H1 (cell line): ENCODE data around the gene P2RY14. TPM values are rescaled to one million over a fixed set of nuclear protein-coding genes. Genes with fewer than 3 reads are reported as not detected.

ENCODE experiments used
- CTCF ChIA-PET: fragments of 300-600 bp; sonication (Branson Sonifier 250); formaldehyde crosslinking; loops from one replicate; lab custom pipeline; 2021; ENCODE audit not compliant: partially characterized antibody; lab: Charles Lee
- POLR2A ChIA-PET: fragments of 300-600 bp; sonication (Branson Sonifier 250); formaldehyde crosslinking; loops from one replicate; lab custom pipeline; 2021; ENCODE audit warnings: inconsistent platforms; ENCODE audit not compliant: partially characterized antibody; lab: Charles Lee
- DNase-seq, 2 experiments: peaks; one replicate each; pipeline versions ENCODE4 v3.0.0 to v3.0.0-alpha.2; 2010 to 2022; ENCODE audit warnings: low spot score in 2 of 2, low read depth in 1 of 2, mixed read lengths in 1 of 2
- FAIRE-seq: peaks from 2 replicates; lab custom pipeline; 2011; peaks lifted over from hg19 to GRCh38; lab: Jason Lieb, UNC
- H2AFZ ChIP-seq: 2 replicates; pipeline ENCODE4 v1.8.1; 2012; ENCODE audit warnings: low read length, inconsistent platforms
- H2AK5ac ChIP-seq: 2 replicates; pipeline ENCODE4 v1.6.1; 2013; ENCODE audit warnings: low read depth, low read length
- H2BK120ac ChIP-seq: replicated peaks from 2 replicates; pipeline ENCODE3; 2013; ENCODE audit warnings: low read depth, low read length, inconsistent platforms
- H2BK12ac ChIP-seq: 2 replicates; pipeline ENCODE4 v1.6.1; 2013; ENCODE audit warnings: low read depth, low read length
- H2BK15ac ChIP-seq: 2 replicates; pipeline ENCODE4 v1.6.1; 2013; ENCODE audit warnings: low read length
- H2BK20ac ChIP-seq: 2 replicates; pipeline ENCODE4 v1.6.1; 2013; ENCODE audit warnings: low read length
- H2BK5ac ChIP-seq: 2 replicates; pipeline ENCODE4 v1.6.1; 2013; ENCODE audit warnings: low read depth, low read length
- H3K14ac ChIP-seq: 2 replicates; pipeline ENCODE4 v1.6.1; 2013; ENCODE audit warnings: inconsistent platforms; ENCODE audit not compliant: insufficient read length
- H3K18ac ChIP-seq: 2 replicates; pipeline ENCODE4 v1.6.1; 2013; ENCODE audit warnings: low read length; ENCODE audit errors: extremely low read depth
- H3K23ac ChIP-seq: 2 replicates; pipeline ENCODE4 v1.6.1; 2013; ENCODE audit warnings: inconsistent platforms; ENCODE audit not compliant: insufficient read length
- H3K23me2 ChIP-seq: 2 replicates; pipeline ENCODE4 v1.6.1; 2013; ENCODE audit warnings: low read depth, low read length
- H3K27ac ChIP-seq: 2 replicates; pipeline ENCODE4 v1.6.1; 2011; ENCODE audit warnings: low read depth, low read length, inconsistent platforms
- H3K27me3 ChIP-seq, 4 experiments: replicated peaks in 1 of 4; 1 replicate in 1 of 4; 2 replicates in 3 of 4; pipeline versions ENCODE4 v1.6.1 to v1.8.1; 2011 to 2013; ENCODE audit warnings: low read length in 3 of 4, mild to moderate bottlenecking in 3 of 4, inconsistent platforms in 2 of 4, mixed read lengths in 2 of 4, moderate library complexity in 1 of 4; ENCODE audit not compliant: control insufficient read depth in 3 of 4, insufficient read depth in 3 of 4; ENCODE audit errors: extremely low read depth in 1 of 4
- H3K36me3 ChIP-seq, 4 experiments: 2 replicates each; pipeline versions ENCODE4 v1.6.1 to v1.8.1; 2011 to 2013; ENCODE audit warnings: mild to moderate bottlenecking in 4 of 4, low read length in 3 of 4, moderate library complexity in 2 of 4, control low read depth in 1 of 4, inconsistent platforms in 1 of 4; ENCODE audit not compliant: insufficient read depth in 4 of 4, control insufficient read depth in 2 of 4
- H3K4ac ChIP-seq: replicated peaks from 2 replicates; pipeline ENCODE3; 2013; ENCODE audit warnings: low read length, low read depth, mixed read lengths, inconsistent platforms; ENCODE audit not compliant: insufficient read length
- H3K4me1 ChIP-seq, 4 experiments: replicated peaks in 1 of 4; 1 replicate in 1 of 4; 2 replicates in 3 of 4; pipeline versions ENCODE4 v1.6.1 to v1.8.1; 2011 to 2013; ENCODE audit warnings: low read length in 3 of 4, inconsistent platforms in 2 of 4, mixed read lengths in 1 of 4; ENCODE audit not compliant: insufficient read depth in 4 of 4, control insufficient read depth in 3 of 4
- H3K4me2 ChIP-seq, 2 experiments: 2 replicates each; pipeline versions ENCODE4 v1.6.1 to v1.8.1; 2011 to 2013; ENCODE audit warnings: low read depth in 2 of 2, low read length in 2 of 2, control low read depth in 1 of 2, inconsistent platforms in 1 of 2, mild to moderate bottlenecking in 1 of 2; ENCODE audit not compliant: insufficient read depth in 1 of 2
- H3K4me3 ChIP-seq, 4 experiments: fragments of 200-600, 300-600 bp in 1 of 4; sonication (generic), shearing (Covaris generic), sonication (Bioruptor Twin) in 1 of 4; 2 replicates each; pipeline versions ENCODE4 v1.5.1 to v1.8.1; 2011 to 2016; ENCODE audit warnings: low read length in 4 of 4, low read depth in 3 of 4, control low read depth in 2 of 4, inconsistent platforms in 2 of 4, mild to moderate bottlenecking in 2 of 4, mixed read lengths in 1 of 4, moderate library complexity in 1 of 4; ENCODE audit not compliant: insufficient read depth in 2 of 4; ENCODE audit errors: extremely low read depth in 1 of 4
- H3K56ac ChIP-seq: replicated peaks from 2 replicates; pipeline ENCODE3; 2013; ENCODE audit warnings: low read depth, mild to moderate bottlenecking, mixed read lengths, low read length, inconsistent platforms; ENCODE audit not compliant: insufficient read length
- H3K79me1 ChIP-seq: 2 replicates; pipeline ENCODE4 v1.6.1; 2013; ENCODE audit warnings: low read depth, low read length, control low read depth
- H3K79me2 ChIP-seq, 2 experiments: 2 replicates each; pipeline versions ENCODE4 v1.6.1 to v1.8.1; 2012 to 2013; ENCODE audit warnings: low read length in 2 of 2, mild to moderate bottlenecking in 2 of 2, inconsistent platforms in 1 of 2; ENCODE audit not compliant: insufficient read depth in 2 of 2, control insufficient read depth in 1 of 2
- H3K9ac ChIP-seq, 4 experiments: replicated peaks in 1 of 4; 1 replicate in 1 of 4; 2 replicates in 3 of 4; pipeline versions ENCODE4 v1.6.1 to v1.8.1; 2011 to 2013; ENCODE audit warnings: low read depth in 3 of 4, low read length in 3 of 4, control low read depth in 2 of 4, mild to moderate bottlenecking in 2 of 4, moderate library complexity in 2 of 4, inconsistent platforms in 1 of 4; ENCODE audit errors: extremely low read depth in 1 of 4
- H3K9me3 ChIP-seq, 2 experiments: 2 replicates each; pipeline versions ENCODE4 v1.6.1 to v1.8.1; 2012 to 2013; ENCODE audit warnings: mild to moderate bottlenecking in 2 of 2, moderate library complexity in 2 of 2, control low read depth in 1 of 2, inconsistent platforms in 1 of 2, low read depth in 1 of 2, low read length in 1 of 2, mixed read lengths in 1 of 2; ENCODE audit not compliant: insufficient read depth in 2 of 2
- H4K20me1 ChIP-seq, 2 experiments: replicated peaks in 1 of 2; 2 replicates each; pipeline versions ENCODE3 to v1.8.1; 2011 to 2013; ENCODE audit warnings: inconsistent platforms in 2 of 2, low read length in 2 of 2, mild to moderate bottlenecking in 1 of 2; ENCODE audit not compliant: insufficient read depth in 2 of 2, control insufficient read depth in 1 of 2
- H4K5ac ChIP-seq: 2 replicates; pipeline ENCODE4 v1.6.1; 2013; ENCODE audit warnings: low read length, low read depth, mixed read lengths, inconsistent platforms; ENCODE audit not compliant: insufficient read length
- H4K8ac ChIP-seq: 2 replicates; pipeline ENCODE4 v1.8.0; 2013; ENCODE audit warnings: mild to moderate bottlenecking, moderate library complexity, low read length, inconsistent platforms; ENCODE audit not compliant: insufficient read depth; ENCODE audit errors: extremely low read depth
- H4K91ac ChIP-seq: replicated peaks from 2 replicates; pipeline ENCODE3; 2013; ENCODE audit warnings: low read length, mixed read lengths, inconsistent platforms; ENCODE audit not compliant: insufficient read length
- SP1 ChIP-seq: IDR thresholded peaks from 2 replicates; pipeline ENCODE4 v1.6.1; 2011; ENCODE audit warnings: low read depth, low read length
- TEAD4 ChIP-seq: IDR thresholded peaks from 2 replicates; pipeline ENCODE4 v1.6.1; 2012; ENCODE audit warnings: low read depth, low read length, inconsistent platforms, mixed read lengths
- YY1 ChIP-seq: IDR thresholded peaks from 2 replicates; pipeline ENCODE4 v1.6.1; 2011; ENCODE audit warnings: low read depth, mild to moderate bottlenecking, low read length
- WGBS, 2 experiments: shearing (Covaris generic) in 1 of 2; methylation state at CpG; one replicate each; pipeline versions ENCODE4 v1.1.6 to v1.1.7; 2013 to 2015; ENCODE audit warnings: low lambda C conversion rate in 2 of 2, mixed read lengths in 2 of 2, inconsistent platforms in 1 of 2, low coverage in 1 of 2, missing lambda C conversion rate in 1 of 2; ENCODE audit not compliant: insufficient replicate concordance in 2 of 2, insufficient coverage in 1 of 2, insufficient read length in 1 of 2; ENCODE audit errors: extremely low coverage in 1 of 2, missing lambda C conversion rate in 1 of 2; 5-methylcytosine and 5-hydroxymethylcytosine counted together
- polyA plus RNA-seq, 7 experiments: library from polyadenylated mRNA; depleted of rRNA in 3 of 7; stranded (reverse) in 5 of 7; unstranded in 2 of 7; fragments of >200 nt in 5 of 7; fragments of 200-250 nt in 2 of 7; gene quantifications; 1 replicate in 5 of 7; 2 replicates in 1 of 7; 4 replicates in 1 of 7; pipeline versions ENCODE4 v1.2.1 to v1.2.3, GENCODE V29; 2011 to 2013; ENCODE audit warnings: missing spikeins in 2 of 7, mixed read lengths in 2 of 7
- total RNA-seq: library from RNA; stranded (reverse); fragmentation: NEBNext Ultra II Directional; extraction: Animal tissue kit (Norgen Biotek cat#: 25700); gene quantifications from 2 replicates; pipeline ENCODE4 v1.2.1, GENCODE V29; 2021

Gene P2RY14
- total and polyA plus RNA-seq, 2 of the 8 experiments (the other 6 are each of a cell fraction or from before 2014, with no cell fraction given), result not detected

DNA sequence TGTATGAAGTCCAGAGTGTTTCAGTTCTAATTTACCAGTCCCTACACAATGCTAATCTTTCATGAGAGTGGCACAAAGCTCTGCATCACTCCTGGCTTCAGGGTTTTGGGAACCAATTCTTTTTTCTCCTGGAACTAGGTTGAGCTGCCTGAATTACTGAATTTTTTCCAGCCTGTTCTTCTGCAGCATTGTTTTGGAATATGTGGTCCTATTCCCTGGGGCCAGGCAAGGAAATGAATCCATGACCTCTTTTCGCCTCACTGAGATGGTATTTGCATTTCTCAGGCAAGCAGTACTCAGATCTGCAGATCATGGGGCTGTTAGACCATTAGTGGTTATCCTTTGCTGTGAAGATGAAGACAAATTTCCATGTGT is 49.7 kb downstream of the P2RY14 start:
- H3K4me1 ChIP-seq, result peaks cover 0 to 19% (median 9%) of the 10 kb centered on the region in 4 experiments; a peak in 4 of 7 replicates
- H3K79me1 ChIP-seq, result no peaks in the 10 kb centered on the region
- no peak overlapping the region for H3K9ac ChIP-seq
- H2AFZ ChIP-seq, result no peak overlapping the region
- no peak overlapping the region for H4K8ac ChIP-seq
- DNase-seq (no peak), FAIRE-seq (no peak)
- no peak overlapping the region for H2BK12ac ChIP-seq
- H3K23ac ChIP-seq, result no peak overlapping the region
- H3K56ac ChIP-seq, result no peak overlapping the region
- ChIA-PET POLR2A (no interaction called here), CTCF (interaction anchor here (0.6 to 8.6 kb wide), 39 partner anchors 9 to 690 kb away, joined by 3 to 155 read pairs (median 5); partner anchors contain the start of gene P2RY14)
- no peak overlapping the region for H2BK15ac ChIP-seq
- no peak overlapping the region for H3K18ac ChIP-seq
- no peak overlapping the region for H2BK20ac ChIP-seq
- no peak overlapping the region for H3K4ac ChIP-seq
- no peaks in the 10 kb centered on the region for H4K20me1 ChIP-seq
- 83% methylated on average over 1 of the region's 1 CpG; no CpG with 5 or more reads in 1 of the 2 experiments for WGBS, 2 experiments
- no peaks in the 10 kb centered on the region for H3K23me2 ChIP-seq
- no peak overlapping the region for H3K27ac ChIP-seq
- H3K27me3 ChIP-seq, result no peaks in the 10 kb centered on the region
- H2AK5ac ChIP-seq, result no peak overlapping the region
- H3K36me3 ChIP-seq, result no peaks in the 10 kb centered on the region
- H4K5ac ChIP-seq, result no peak overlapping the region
- H2BK120ac ChIP-seq, result no peak overlapping the region
- no peaks in the 10 kb centered on the region for H3K79me2 ChIP-seq
- no peak overlapping the region for H3K14ac ChIP-seq
- H2BK5ac ChIP-seq, result no peak overlapping the region
- H4K91ac ChIP-seq, result no peak overlapping the region
- H3K4me3 ChIP-seq, result no peak overlapping the region
- no peak overlapping the region for H3K4me2 ChIP-seq
- H3K9me3 ChIP-seq, result no peaks in the 10 kb centered on the region
- no peak for TF ChIP-seq TEAD4
- TF ChIP-seq YY1, result no peak
- TF ChIP-seq SP1, result no peak
